Muscle layer of colon (tissue), 2 donors: Measurements from ENCODE around the gene ACAA2.

ENCODE experiments used
- H3K27ac ChIP-seq: one replicate; pipeline ENCODE4 v1.7.0; 2013; ENCODE audit warnings: low read depth, mild to moderate bottlenecking, low read length, moderate library complexity
- H3K27me3 ChIP-seq, 2 donors: one replicate each; pipeline ENCODE4 v1.7.0; 2013; ENCODE audit warnings: low read length in 2 of 2, mild to moderate bottlenecking in 2 of 2; ENCODE audit not compliant: insufficient read depth in 2 of 2, control insufficient read depth in 1 of 2
- H3K36me3 ChIP-seq: one replicate; pipeline ENCODE4 v1.7.0; 2013; ENCODE audit warnings: mild to moderate bottlenecking, low read length; ENCODE audit not compliant: insufficient read depth
- H3K4me1 ChIP-seq: one replicate; pipeline ENCODE4 v1.7.0; 2013; ENCODE audit warnings: mild to moderate bottlenecking, low read length; ENCODE audit not compliant: insufficient read depth
- H3K4me3 ChIP-seq, 2 donors: one replicate each; pipeline ENCODE4 v1.7.0; 2013; ENCODE audit warnings: low read length in 2 of 2, low read depth in 1 of 2, mild to moderate bottlenecking in 1 of 2, moderate library complexity in 1 of 2
- H3K9ac ChIP-seq: one replicate; pipeline ENCODE4 v1.7.0; 2013; ENCODE audit warnings: low read length
- H3K9me3 ChIP-seq: one replicate; pipeline ENCODE4 v1.7.0; 2013; ENCODE audit warnings: mild to moderate bottlenecking, low read length
- donor health status: abdominal sarcoma.
- donor health status: Adenocarcinoma of cecum.

ACAA2 gene, protein sequence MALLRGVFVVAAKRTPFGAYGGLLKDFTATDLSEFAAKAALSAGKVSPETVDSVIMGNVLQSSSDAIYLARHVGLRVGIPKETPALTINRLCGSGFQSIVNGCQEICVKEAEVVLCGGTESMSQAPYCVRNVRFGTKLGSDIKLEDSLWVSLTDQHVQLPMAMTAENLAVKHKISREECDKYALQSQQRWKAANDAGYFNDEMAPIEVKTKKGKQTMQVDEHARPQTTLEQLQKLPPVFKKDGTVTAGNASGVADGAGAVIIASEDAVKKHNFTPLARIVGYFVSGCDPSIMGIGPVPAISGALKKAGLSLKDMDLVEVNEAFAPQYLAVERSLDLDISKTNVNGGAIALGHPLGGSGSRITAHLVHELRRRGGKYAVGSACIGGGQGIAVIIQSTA

DNA sequence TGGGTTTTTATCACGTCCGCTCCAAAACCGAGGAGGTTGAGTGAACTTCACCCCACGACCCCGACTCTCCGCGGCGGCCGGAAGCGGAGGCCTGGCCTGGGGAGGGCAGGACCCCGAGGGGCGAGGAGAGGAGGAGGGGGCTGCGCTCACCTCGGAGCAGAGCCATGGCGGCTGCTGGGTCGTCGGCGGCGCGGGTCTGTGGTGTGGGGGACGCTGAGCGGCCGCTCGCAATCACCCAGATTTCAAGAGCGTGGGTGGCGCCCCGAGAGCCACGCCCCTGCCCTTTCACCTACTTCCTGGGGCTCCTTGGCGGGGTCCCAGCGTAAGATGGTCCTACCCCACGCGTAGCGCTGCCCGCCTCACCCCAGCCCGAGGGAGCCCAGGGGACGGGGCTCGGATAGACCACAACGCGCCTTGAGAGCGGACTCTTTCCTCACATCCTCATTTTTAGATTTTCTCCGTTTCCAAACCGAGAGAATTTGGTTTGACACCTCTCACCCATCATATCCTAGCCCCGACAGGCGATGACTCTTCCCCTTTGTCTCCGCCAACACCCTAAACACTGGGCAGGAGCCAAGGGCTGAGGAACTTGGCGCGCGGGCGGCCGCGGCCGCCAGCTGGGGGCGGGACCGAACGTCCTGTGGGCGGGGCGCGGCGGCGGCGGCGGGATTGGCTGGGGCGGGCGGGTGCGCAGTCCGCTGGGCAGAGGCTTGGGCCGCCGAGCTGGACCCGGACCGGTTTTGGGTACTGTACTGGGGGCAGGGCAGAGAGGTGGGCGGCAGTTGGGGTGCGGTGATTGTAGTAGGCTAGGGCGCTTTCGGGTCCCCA, at the start of gene ACAA2:
ACAA2 (minus strand) TSS at position 215 of the 828 bp plus-strand sequence; CDS start at position 166, 49 bp downstream.
- H3K9me3 ChIP-seq = no peaks in the 10 kb centered on the region
- peak within 1 kb of the TSS; percentile 90 to 92 for H3K4me3 ChIP-seq
- peaks cover 21% of the 10 kb centered on the region for H3K4me1 ChIP-seq
- H3K27ac ChIP-seq = peak within 1 kb of the TSS; percentile 97
- no peaks in the 10 kb centered on the region for H3K36me3 ChIP-seq
- no peaks in the 10 kb centered on the region for H3K27me3 ChIP-seq
- peak within 1 kb of the TSS; percentile 92 for H3K9ac ChIP-seq

DNA sequence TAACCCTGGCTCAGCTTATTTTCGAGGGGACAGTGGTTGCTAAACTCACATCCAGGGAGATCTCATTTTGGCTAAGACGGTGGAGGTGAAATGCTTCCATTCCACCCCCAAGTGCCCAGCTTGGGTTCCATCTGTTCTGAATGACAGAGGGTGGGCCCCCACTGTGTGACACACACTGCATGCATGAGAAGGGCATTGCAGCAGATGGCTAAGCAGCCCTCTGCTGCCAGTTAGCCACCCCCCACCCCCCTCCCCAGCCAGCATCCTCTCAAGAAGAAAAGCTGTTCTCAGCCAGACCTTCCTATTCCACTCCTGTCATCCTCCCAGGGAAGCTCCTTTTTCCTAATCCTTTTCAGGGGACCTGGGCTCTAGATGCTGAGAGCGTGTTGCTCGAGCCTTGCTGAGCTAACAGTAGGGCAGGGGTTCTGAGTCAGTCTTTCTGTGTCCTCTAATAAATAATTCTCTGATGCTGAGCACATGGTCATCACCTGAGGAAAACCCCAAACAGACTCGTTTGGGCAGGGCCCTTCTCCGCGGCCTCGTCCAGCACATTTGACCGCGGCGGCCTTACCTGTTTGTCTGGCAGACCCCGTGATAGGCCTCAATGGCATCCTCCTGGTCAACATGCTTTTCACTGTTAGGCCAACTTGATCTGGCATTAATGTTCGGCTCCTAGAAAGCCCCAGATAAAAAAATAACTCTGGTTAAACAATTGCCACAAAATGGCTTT, 49.5 kb upstream of the ACAA2 start:
- Histone ChIP-seq H3K4me3 (no peak overlapping the region), H3K9ac (no peak overlapping the region), H3K27ac (no peak overlapping the region), H3K4me1 (no peaks in the 10 kb centered on the region), H3K9me3 (no peaks in the 10 kb centered on the region), H3K36me3 (no peaks in the 10 kb centered on the region), H3K27me3 (no peaks in the 10 kb centered on the region)

DNA sequence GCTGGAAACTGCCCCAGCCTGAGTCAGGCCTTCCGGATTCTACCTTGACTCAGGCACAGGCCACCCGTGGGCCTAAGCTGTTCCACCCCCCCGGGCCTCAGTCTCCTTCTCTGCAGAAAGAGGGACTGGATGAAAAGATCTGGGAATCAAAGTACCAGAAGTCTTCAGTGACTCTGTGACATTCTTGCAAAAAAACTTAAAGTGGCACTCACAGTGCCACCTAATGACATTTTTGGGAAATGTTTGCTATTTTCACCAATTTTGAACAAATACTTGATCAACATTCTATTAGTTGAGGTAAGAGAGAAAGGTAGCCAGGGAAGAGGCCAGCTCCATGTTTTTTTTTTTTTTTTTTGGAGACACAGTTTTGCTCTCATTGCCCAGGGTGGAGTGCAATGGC, 48.3 kb upstream of the ACAA2 start:
- Histone ChIP-seq H3K4me1 (no peaks in the 10 kb centered on the region), H3K9ac (no peak overlapping the region), H3K4me3 (no peak overlapping the region), H3K27ac (no peak overlapping the region), H3K9me3 (no peaks in the 10 kb centered on the region), H3K36me3 (no peaks in the 10 kb centered on the region), H3K27me3 (no peaks in the 10 kb centered on the region)

GRCh38 chr18:49859725-49860124, 46.4 kb upstream of the ACAA2 start:
- Histone ChIP-seq H3K36me3 (no peaks in the 10 kb centered on the region), H3K27ac (no peak overlapping the region), H3K27me3 (no peaks in the 10 kb centered on the region), H3K4me3 (no peak overlapping the region), H3K4me1 (no peaks in the 10 kb centered on the region), H3K9ac (no peak overlapping the region), H3K9me3 (no peaks in the 10 kb centered on the region)

DNA sequence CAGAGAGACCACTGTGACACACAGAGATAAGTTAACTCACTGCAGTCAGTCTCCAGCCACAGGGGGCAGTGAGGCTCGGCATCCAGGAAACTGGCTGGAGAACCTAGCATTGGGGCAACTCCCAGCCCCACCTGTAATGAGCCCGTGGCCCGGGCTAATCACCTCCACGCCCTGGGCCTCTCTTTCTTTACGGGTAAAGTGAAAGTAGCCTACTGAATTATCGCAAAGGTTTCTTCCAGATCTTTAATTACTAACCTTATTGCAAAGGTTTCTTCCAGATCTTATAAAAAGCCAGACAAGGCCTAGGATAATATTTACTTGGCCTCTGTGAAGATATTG, 45.7 kb upstream of the ACAA2 start:
- Histone ChIP-seq H3K9ac (no peak overlapping the region), H3K4me1 (no peaks in the 10 kb centered on the region), H3K36me3 (no peaks in the 10 kb centered on the region), H3K9me3 (no peaks in the 10 kb centered on the region), H3K27me3 (no peaks in the 10 kb centered on the region), H3K27ac (no peak overlapping the region), H3K4me3 (no peak overlapping the region)

DNA sequence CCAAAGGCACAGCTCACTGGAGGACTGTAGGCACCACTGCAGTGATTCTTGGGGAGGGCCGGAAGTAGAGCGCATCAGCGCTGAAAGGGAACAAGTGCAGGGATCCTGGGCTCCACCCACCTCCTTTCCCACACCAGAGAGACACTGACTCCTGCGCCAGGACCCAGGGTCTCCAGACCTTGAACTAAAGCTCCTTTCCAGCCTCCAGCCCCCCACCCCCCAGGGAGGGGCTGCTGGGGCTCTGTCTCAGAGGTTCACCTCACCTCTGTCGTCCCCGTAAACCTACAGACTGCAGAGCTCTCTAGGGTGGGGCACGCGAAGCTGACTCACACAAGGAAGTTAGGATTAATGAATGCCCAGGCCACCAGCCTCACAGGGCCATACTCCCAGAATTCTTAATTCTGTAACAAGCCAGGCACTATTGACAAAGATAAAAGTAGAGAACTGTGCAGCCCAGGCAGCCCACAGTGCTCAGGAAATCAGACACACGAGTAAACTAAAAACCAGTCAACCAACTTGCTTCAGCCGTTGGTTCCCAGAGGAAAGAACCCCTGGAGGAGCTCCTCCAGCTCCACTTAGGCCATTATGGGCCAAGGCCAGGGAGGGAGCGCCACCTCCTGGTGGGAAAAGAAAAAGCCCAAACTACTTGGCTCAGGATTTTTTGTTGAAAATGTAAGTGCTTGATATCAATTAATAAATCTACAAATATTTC, 45.1 kb upstream of the ACAA2 start:
- H3K36me3 ChIP-seq = no peaks in the 10 kb centered on the region
- no peaks in the 10 kb centered on the region for H3K27me3 ChIP-seq
- H3K4me1 ChIP-seq = no peaks in the 10 kb centered on the region
- H3K9me3 ChIP-seq = no peaks in the 10 kb centered on the region
- H3K9ac ChIP-seq = no peak overlapping the region
- no peak overlapping the region for H3K27ac ChIP-seq
- H3K4me3 ChIP-seq = no peak overlapping the region

DNA sequence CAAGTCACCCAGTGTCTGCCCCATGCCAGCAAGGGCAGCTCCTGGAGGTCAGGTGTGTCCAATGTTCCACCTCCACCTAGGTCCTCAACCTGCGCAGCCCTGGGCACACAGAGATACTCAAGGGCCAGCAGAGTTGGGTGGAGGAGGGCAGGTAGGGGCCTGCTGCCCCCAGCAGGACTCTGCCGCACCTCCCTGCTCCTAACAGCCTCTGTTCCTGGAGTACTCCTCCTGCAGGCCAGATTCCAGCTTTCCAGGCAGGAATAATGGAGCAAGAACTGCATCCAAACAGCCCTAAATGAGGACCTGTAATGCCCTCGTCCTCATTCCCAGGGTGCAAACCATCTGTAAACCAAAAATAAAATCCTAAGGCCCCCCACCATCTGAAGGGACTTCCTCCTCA, 44.4 kb upstream of the ACAA2 start:
- H3K36me3 ChIP-seq = no peaks in the 10 kb centered on the region
- H3K27ac ChIP-seq = no peak overlapping the region
- no peaks in the 10 kb centered on the region for H3K9me3 ChIP-seq
- no peaks in the 10 kb centered on the region for H3K27me3 ChIP-seq
- H3K9ac ChIP-seq = no peak overlapping the region
- no peak overlapping the region for H3K4me3 ChIP-seq
- H3K4me1 ChIP-seq = no peaks in the 10 kb centered on the region

DNA sequence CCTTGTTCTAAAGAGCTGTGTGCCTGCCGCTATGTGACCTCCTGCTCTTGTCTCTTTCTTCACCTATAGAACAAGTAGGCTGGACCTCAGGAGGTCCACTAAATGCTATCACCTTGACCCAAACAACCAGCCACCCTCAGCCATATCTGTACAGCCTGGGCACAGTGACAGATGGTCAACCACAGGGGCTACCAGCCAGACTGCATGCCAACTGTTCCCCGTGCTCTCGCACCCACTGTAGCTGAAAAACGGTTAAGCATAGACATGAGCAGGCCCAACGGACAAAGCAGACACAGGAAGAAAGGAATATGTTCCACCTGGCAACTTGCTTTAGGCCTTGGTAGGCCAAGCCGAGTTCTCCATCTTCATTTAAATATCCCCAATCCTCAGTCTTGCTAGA, 43.2 kb upstream of the ACAA2 start:
- H3K36me3 ChIP-seq = no peaks in the 10 kb centered on the region
- no peak overlapping the region for H3K27ac ChIP-seq
- H3K4me3 ChIP-seq = no peak overlapping the region
- H3K9me3 ChIP-seq = no peaks in the 10 kb centered on the region
- H3K27me3 ChIP-seq = no peaks in the 10 kb centered on the region
- H3K9ac ChIP-seq = no peak overlapping the region
- no peaks in the 10 kb centered on the region for H3K4me1 ChIP-seq

DNA sequence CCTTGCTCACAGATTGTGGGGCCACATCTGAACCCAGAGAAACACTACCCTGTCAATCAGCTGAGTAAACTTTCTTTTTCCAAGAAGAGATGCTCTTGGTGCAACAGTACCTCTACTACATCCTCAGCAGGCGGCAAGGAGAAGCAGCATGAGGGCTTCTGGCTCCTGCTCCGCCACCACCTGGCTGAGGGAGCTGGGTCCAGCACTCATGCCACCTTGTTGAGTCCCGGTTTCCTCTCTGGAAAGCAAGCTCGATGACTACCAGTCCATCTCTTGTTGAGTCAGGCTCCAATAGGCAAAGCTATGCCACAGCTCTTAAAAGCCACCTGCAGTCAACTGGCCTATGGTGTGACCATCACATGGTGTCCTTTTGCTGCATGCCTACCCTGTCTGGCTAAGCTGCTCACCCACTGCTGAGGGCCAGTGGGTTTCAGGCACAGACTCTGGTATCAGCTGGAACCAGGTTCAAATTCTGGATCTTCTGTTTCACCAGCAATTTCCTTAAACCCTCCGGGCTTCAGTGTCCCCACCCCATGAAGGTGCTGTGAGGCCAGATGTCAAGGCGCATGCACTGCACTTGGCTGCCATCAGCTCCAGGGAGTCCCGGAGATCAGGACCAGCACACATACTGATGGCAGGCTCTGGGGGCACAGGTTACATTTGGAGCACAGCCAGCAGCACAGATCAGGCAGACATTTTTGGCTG, 42.5 kb upstream of the ACAA2 start:
- no peak overlapping the region for H3K27ac ChIP-seq
- H3K4me3 ChIP-seq = no peak overlapping the region
- H3K36me3 ChIP-seq = no peaks in the 10 kb centered on the region
- no peaks in the 10 kb centered on the region for H3K9me3 ChIP-seq
- no peak overlapping the region for H3K9ac ChIP-seq
- H3K27me3 ChIP-seq = peaks cover 0 to 3% of the 10 kb centered on the region in 2 donors
- no peaks in the 10 kb centered on the region for H3K4me1 ChIP-seq

- no peaks in the 10 kb centered on the region for H3K4me1 ChIP-seq
- no peaks in the 10 kb centered on the region for H3K9me3 ChIP-seq
- H3K9ac ChIP-seq = no peak overlapping the region
- H3K27ac ChIP-seq = no peak overlapping the region
- no peaks in the 10 kb centered on the region for H3K36me3 ChIP-seq
- peaks cover 0 to 12% of the 10 kb centered on the region in 2 donors for H3K27me3 ChIP-seq
- no peak overlapping the region for H3K4me3 ChIP-seq
These were observed 41.3 kb upstream of the ACAA2 start for GRCh38 chr18:49854681-49855080.
